Activated T-helper 1 cell treated with anti-CD3 and anti-CD28 coated beads, Interleukin-12 subunit alpha, Interleukin-12 subunit beta, Interleukin-2, Interleukin-4 antibody, amounts not matched to agents 30 ng/mL and 10 ng/mL and 1 ng/mL, durations not matched to agents 14 hours and 24 hours and 36 hours (primary cell): ENCODE data around the gene CTNNAL1. TPM values are rescaled to one million over a fixed set of nuclear protein-coding genes. Genes with fewer than 3 reads are reported as not detected.
"Not testable (repeated sequence)": the region's sequence is repeated elsewhere in the genome, so short reads cannot be mapped to it uniquely, and the experiment has no call there.

Source experiments
- DNase-seq: peaks from one replicate; pipeline ENCODE4 v3.0.0; 2021; ENCODE audit warnings: low spot score
- H3K27ac Mint-ChIP-seq: one replicate; pipeline ENCODE4 v1.8.0; 2021; ENCODE audit warnings: mild to moderate bottlenecking, mixed read lengths
- H3K27me3 Mint-ChIP-seq: one replicate; pipeline ENCODE4 v1.8.0; 2022; ENCODE audit warnings: mild to moderate bottlenecking, moderate library complexity, mixed read lengths; ENCODE audit not compliant: insufficient read depth
- H3K36me3 Mint-ChIP-seq: one replicate; pipeline ENCODE4 v1.8.0; 2021; ENCODE audit warnings: low read depth, mixed read lengths
- H3K4me1 Mint-ChIP-seq: one replicate; pipeline ENCODE4 v1.8.0; 2021; ENCODE audit warnings: low read depth, mixed read lengths
- H3K4me3 Mint-ChIP-seq: one replicate; pipeline ENCODE4 v1.8.0; 2021; ENCODE audit warnings: mild to moderate bottlenecking, moderate library complexity, mixed read lengths
- H3K9me3 Mint-ChIP-seq: one replicate; pipeline ENCODE4 v1.8.0; 2021; ENCODE audit warnings: mixed read lengths
- intact Hi-C: fragments of 100-400 bp; cut with micrococcal nuclease; formaldehyde crosslinking; loops from one replicate; pipeline ENCODE4 v1.15.1; 2024
- total RNA-seq: library from RNA; stranded (reverse); gene quantifications from 2 replicates; pipeline ENCODE4 v1.2.3, GENCODE V29; 2022

Gene CTNNAL1
- total RNA-seq, 1 donor from 2014 or later = 25.1 TPM

GRCh38 chr9:108934323-108934893 is 78.9 kb downstream of the CTNNAL1 start, which contains the start of gene ABITRAM:
Gene ABITRAM (plus strand): TSS chr9:108934400. CDS start chr9:108934487, 87 bp downstream.
- peak within 1 kb of the TSS; percentile 95 for H3K4me3 Mint-ChIP-seq
- peak within 1 kb of the TSS; percentile 95 for H3K27ac Mint-ChIP-seq
- H3K9me3 Mint-ChIP-seq = no peaks in the 10 kb centered on the region
- DNase-seq = peak; percentile 77
- peaks cover 23% of the 10 kb centered on the region for H3K4me1 Mint-ChIP-seq
- H3K36me3 Mint-ChIP-seq = peaks cover 18% of the 10 kb centered on the region
- intact Hi-C loops = loop anchor here (1.0 to 5.0 kb wide), 10 partner anchors 48 to 1651 kb away; partner anchors contain the start of genes EPB41L4B, KLF4, RAD23B and TXN
- no peaks in the 10 kb centered on the region for H3K27me3 Mint-ChIP-seq

- peaks cover 23% of the 10 kb centered on the region for H3K4me1 Mint-ChIP-seq
- peak within 1 kb of the TSS; percentile 95 for H3K4me3 Mint-ChIP-seq
Observed at GRCh38 chr9:108933718-108934322, 79.5 kb downstream of the CTNNAL1 start, which contains the start of gene ELP1. Gene ELP1 (minus strand): TSS chr9:108934124. CDS start chr9:108931146, 2,978 bp downstream.

DNA sequence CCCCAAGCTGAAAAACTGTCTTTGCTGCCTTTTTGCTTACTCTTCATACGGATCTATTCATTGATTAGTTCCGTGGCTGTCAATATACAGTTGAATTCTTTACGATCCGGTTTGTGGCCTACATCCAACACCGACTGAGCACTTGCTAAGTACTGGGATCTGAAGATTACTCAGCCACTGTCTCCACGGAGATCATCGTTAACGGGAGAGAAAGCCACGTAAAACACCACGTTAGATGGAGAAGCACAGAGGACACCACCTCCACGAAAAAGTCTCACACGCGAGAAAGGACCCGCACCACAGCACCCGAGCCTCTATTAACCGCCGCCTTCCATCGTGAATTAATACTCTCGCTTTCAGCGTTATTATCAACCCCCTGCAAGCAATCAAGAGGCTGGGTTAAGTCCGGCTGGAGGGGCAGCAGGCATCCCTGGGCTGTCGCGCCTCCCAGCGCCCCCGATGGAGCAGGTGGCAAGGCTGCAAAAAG is 80.0 kb downstream of the CTNNAL1 start:
- no peak for DNase-seq
- Mint-ChIP-seq H3K4me3 (peak overlapping the region; percentile 95), H3K9me3 (no peaks in the 10 kb centered on the region), H3K4me1 (peaks cover 23% of the 10 kb centered on the region), H3K27ac (peak overlapping the region; percentile 95), H3K36me3 (peaks cover 19% of the 10 kb centered on the region), H3K27me3 (no peaks in the 10 kb centered on the region)
- intact Hi-C loops = loop anchor here (5.0 kb wide), 5 partner anchors 479 to 1446 kb away; partner anchors contain the start of genes KLF4 and TXN

More at GRCh38 chr9:108933718-108934322, 79.5 kb downstream of the CTNNAL1 start, which contains the start of gene ELP1:
- DNase-seq = peak; percentile 90
- H3K9me3 Mint-ChIP-seq = no peaks in the 10 kb centered on the region
- intact Hi-C loops = loop anchor here (1.0 to 5.0 kb wide), 10 partner anchors 47 to 1651 kb away; partner anchors contain the start of genes EPB41L4B, KLF4, RAD23B and TXN
- H3K27ac Mint-ChIP-seq = peak within 1 kb of the TSS; percentile 95
- no peaks in the 10 kb centered on the region for H3K27me3 Mint-ChIP-seq
- peaks cover 16% of the 10 kb centered on the region for H3K36me3 Mint-ChIP-seq

- H3K36me3 Mint-ChIP-seq = peaks cover 46% of the 10 kb centered on the region
- no peak for DNase-seq
- H3K27me3 Mint-ChIP-seq = peaks cover 2% of the 10 kb centered on the region
- no peaks in the 10 kb centered on the region for H3K9me3 Mint-ChIP-seq
- intact Hi-C loops = no loop called here
- no peak overlapping the region for H3K4me3 Mint-ChIP-seq
- peaks cover 14% of the 10 kb centered on the region for H3K4me1 Mint-ChIP-seq
- no peak overlapping the region for H3K27ac Mint-ChIP-seq
Observed at GRCh38 chr9:108928386-108928785, 84.9 kb downstream of the CTNNAL1 start.

GRCh38 chr9:108924466-108924865 is 88.8 kb downstream of the CTNNAL1 start:
- Mint-ChIP-seq H3K36me3 (peaks cover 61% of the 10 kb centered on the region), H3K4me3 (no peak overlapping the region), H3K9me3 (no peaks in the 10 kb centered on the region), H3K27me3 (peaks cover 2% of the 10 kb centered on the region), H3K4me1 (peaks cover 6% of the 10 kb centered on the region), H3K27ac (no peak overlapping the region)
- DNase-seq = no peak
- intact Hi-C loops = no loop called here

GRCh38 chr9:108921200-108921599 is 92.1 kb downstream of the CTNNAL1 start:
- Mint-ChIP-seq H3K27me3 (no peaks in the 10 kb centered on the region), H3K36me3 (peaks cover 55% of the 10 kb centered on the region), H3K4me1 (no peaks in the 10 kb centered on the region)

GRCh38 chr9:108920401-108920800 is 92.9 kb downstream of the CTNNAL1 start:
- not testable (repeated sequence) for H3K9me3 Mint-ChIP-seq
- peaks cover 52% of the 10 kb centered on the region for H3K36me3 Mint-ChIP-seq

More at GRCh38 chr9:108921200-108921599, 92.1 kb downstream of the CTNNAL1 start:
- Mint-ChIP-seq H3K4me3 (no peak overlapping the region), H3K27ac (no peak overlapping the region), H3K9me3 (no peaks in the 10 kb centered on the region)
- intact Hi-C loops = no loop called here
- no peak for DNase-seq

GRCh38 chr9:108919517-108919916 is 93.8 kb downstream of the CTNNAL1 start:
- Mint-ChIP-seq H3K9me3 (no peaks in the 10 kb centered on the region), H3K4me1 (no peaks in the 10 kb centered on the region), H3K27ac (no peak overlapping the region), H3K27me3 (no peaks in the 10 kb centered on the region), H3K36me3 (peaks cover 45% of the 10 kb centered on the region), H3K4me3 (no peak overlapping the region)
- intact Hi-C loops = no loop called here
- no peak for DNase-seq

More at GRCh38 chr9:108920401-108920800, 92.9 kb downstream of the CTNNAL1 start:
- H3K27me3 Mint-ChIP-seq, H3K4me3 Mint-ChIP-seq, intact Hi-C loops, DNase-seq, H3K27ac Mint-ChIP-seq, H3K4me1 Mint-ChIP-seq: not testable (repeated sequence)

GRCh38 chr9:108913391-108913790 is 99.9 kb downstream of the CTNNAL1 start:
- Mint-ChIP-seq H3K36me3 (peaks cover 45% of the 10 kb centered on the region), H3K27me3 (no peaks in the 10 kb centered on the region), H3K4me3 (no peak overlapping the region), H3K9me3 (no peaks in the 10 kb centered on the region), H3K4me1 (peaks cover 9% of the 10 kb centered on the region), H3K27ac (no peak overlapping the region)
- intact Hi-C loops = no loop called here
- DNase-seq = no peak

- Mint-ChIP-seq H3K27me3 (no peaks in the 10 kb centered on the region), H3K9me3 (no peaks in the 10 kb centered on the region), H3K36me3 (peaks cover 47% of the 10 kb centered on the region), H3K4me1 (peaks cover 9% of the 10 kb centered on the region), H3K4me3 (no peak overlapping the region), H3K27ac (no peak overlapping the region)
- intact Hi-C loops = no loop called here
- DNase-seq = no peak
Observed at GRCh38 chr9:108911820-108912219, 101.5 kb downstream of the CTNNAL1 start.

- intact Hi-C loops = no loop called here
- Mint-ChIP-seq H3K36me3 (peaks cover 52% of the 10 kb centered on the region), H3K27ac (no peak overlapping the region), H3K27me3 (no peaks in the 10 kb centered on the region), H3K9me3 (no peaks in the 10 kb centered on the region), H3K4me3 (no peak overlapping the region), H3K4me1 (peaks cover 9% of the 10 kb centered on the region)
- no peak for DNase-seq
Observed at GRCh38 chr9:108910914-108911313, 102.4 kb downstream of the CTNNAL1 start.

- no peak overlapping the region for H3K27ac Mint-ChIP-seq
- no peaks in the 10 kb centered on the region for H3K9me3 Mint-ChIP-seq
- no peak overlapping the region for H3K4me3 Mint-ChIP-seq
- peaks cover 9% of the 10 kb centered on the region for H3K4me1 Mint-ChIP-seq
- no peaks in the 10 kb centered on the region for H3K27me3 Mint-ChIP-seq
- DNase-seq = no peak
- peaks cover 48% of the 10 kb centered on the region for H3K36me3 Mint-ChIP-seq
- intact Hi-C loops = no loop called here
Observed at GRCh38 chr9:108910402-108910801, 102.9 kb downstream of the CTNNAL1 start.

GRCh38 chr9:108905494-108905893 is 107.8 kb downstream of the CTNNAL1 start:
- Mint-ChIP-seq H3K9me3 (no peaks in the 10 kb centered on the region), H3K27me3 (no peaks in the 10 kb centered on the region), H3K27ac (no peak overlapping the region), H3K4me3 (no peak overlapping the region), H3K4me1 (no peaks in the 10 kb centered on the region), H3K36me3 (peaks cover 48% of the 10 kb centered on the region)
- DNase-seq = no peak
- intact Hi-C loops = no loop called here
